HEK293 (cell line): ENCODE measurements around the gene TMEM121.

Experiments used
- INSM2 ChIP-seq: fragments of 450-650 bp; formaldehyde crosslinking; IDR thresholded peaks from 2 replicates; pipeline ENCODE4 v1.5.1; 2016; ENCODE audit warnings: missing biosample characterization, missing genetic modification characterization
- KLF1 ChIP-seq: fragments of 450-650 bp; formaldehyde crosslinking; IDR thresholded peaks from 2 replicates; pipeline ENCODE4 v1.5.1; 2016; ENCODE audit warnings: missing biosample characterization, missing genetic modification characterization
- KLF8 ChIP-seq: fragments of 450-650 bp; formaldehyde crosslinking; IDR thresholded peaks from 2 replicates; pipeline ENCODE4 v1.5.1; 2016; ENCODE audit warnings: missing biosample characterization, missing genetic modification characterization
- KLF9 ChIP-seq: fragments of 450-650 bp; formaldehyde crosslinking; IDR thresholded peaks from 2 replicates; pipeline ENCODE4 v1.5.1; 2016; ENCODE audit warnings: missing biosample characterization, missing genetic modification characterization, low read depth
- MYNN ChIP-seq: fragments of 450-650 bp; formaldehyde crosslinking; IDR thresholded peaks from 2 replicates; pipeline ENCODE4 v1.5.1; 2016; ENCODE audit warnings: missing biosample characterization, missing genetic modification characterization, borderline replicate concordance
- REST ChIP-seq: fragments of 450-650 bp; formaldehyde crosslinking; IDR thresholded peaks from 2 replicates; pipeline ENCODE4 v1.5.1; 2016; ENCODE audit warnings: missing biosample characterization, missing genetic modification characterization
- SALL2 ChIP-seq: fragments of 450-650 bp; formaldehyde crosslinking; IDR thresholded peaks from 2 replicates; pipeline ENCODE4 v1.5.0; 2017; ENCODE audit warnings: missing biosample characterization, mild to moderate bottlenecking, missing genetic modification characterization, borderline replicate concordance
- TRIM28 ChIP-seq: IDR thresholded peaks from 2 replicates; pipeline ENCODE4 v1.6.1; 2011; ENCODE audit warnings: low read length, control low read depth, borderline replicate concordance
- ZBTB48 ChIP-seq: fragments of 450-650 bp; formaldehyde crosslinking; IDR thresholded peaks from 2 replicates; pipeline ENCODE4 v1.5.1; 2016; ENCODE audit warnings: missing biosample characterization, missing genetic modification characterization
- ZFHX2 ChIP-seq: fragments of 450-650 bp; formaldehyde crosslinking; conservative IDR thresholded peaks from 2 replicates; pipeline ENCODE4 v1.5.1; 2016; ENCODE audit warnings: missing biosample characterization, missing genetic modification characterization
- ZFP3 ChIP-seq: fragments of 450-650 bp; formaldehyde crosslinking; IDR thresholded peaks from 2 replicates; pipeline ENCODE4 v1.5.1; 2016; ENCODE audit warnings: low read depth, missing biosample characterization, missing genetic modification characterization
- ZFP41 ChIP-seq: fragments of 450-650 bp; formaldehyde crosslinking; IDR thresholded peaks from 2 replicates; pipeline ENCODE4 v1.5.1; 2016; ENCODE audit warnings: missing biosample characterization, missing genetic modification characterization, borderline replicate concordance
- ZNF114 ChIP-seq: fragments of 450-650 bp; formaldehyde crosslinking; IDR thresholded peaks from 2 replicates; pipeline ENCODE4 v1.5.0; 2017; ENCODE audit warnings: missing biosample characterization, missing genetic modification characterization
- ZNF239 ChIP-seq: fragments of 450-650 bp; formaldehyde crosslinking; IDR thresholded peaks from 2 replicates; pipeline ENCODE4 v1.5.1; 2016; ENCODE audit warnings: missing biosample characterization, missing genetic modification characterization
- ZNF404 ChIP-seq: fragments of 450-650 bp; formaldehyde crosslinking; IDR thresholded peaks from 2 replicates; pipeline ENCODE4 v1.5.1; 2017; ENCODE audit warnings: missing biosample characterization, missing genetic modification characterization
- ZNF416 ChIP-seq: fragments of 450-650 bp; formaldehyde crosslinking; IDR thresholded peaks from 2 replicates; pipeline ENCODE4 v1.5.1; 2016; ENCODE audit warnings: missing biosample characterization, missing genetic modification characterization
- ZNF449 ChIP-seq: fragments of 450-650 bp; formaldehyde crosslinking; IDR thresholded peaks from 2 replicates; pipeline ENCODE4 v1.5.1; 2017; ENCODE audit warnings: missing biosample characterization, mild to moderate bottlenecking, missing genetic modification characterization, moderate library complexity
- ZNF501 ChIP-seq: fragments of 450-650 bp; formaldehyde crosslinking; IDR thresholded peaks from 2 replicates; pipeline ENCODE4 v1.5.1; 2016; ENCODE audit warnings: missing biosample characterization, missing genetic modification characterization
- ZNF561 ChIP-seq: fragments of 450-650 bp; IDR thresholded peaks from 2 replicates; pipeline ENCODE4 v1.5.1; 2018; ENCODE audit warnings: missing biosample characterization, missing genetic modification characterization, borderline replicate concordance
- ZNF585B ChIP-seq: fragments of 450-650 bp; formaldehyde crosslinking; IDR thresholded peaks from 2 replicates; pipeline ENCODE4 v1.5.1; 2016; ENCODE audit warnings: missing biosample characterization, missing genetic modification characterization
- ZNF621 ChIP-seq: fragments of 450-650 bp; formaldehyde crosslinking; IDR thresholded peaks from 2 replicates; pipeline ENCODE4 v1.5.1; 2017; ENCODE audit warnings: missing biosample characterization, missing genetic modification characterization
- ZNF629 ChIP-seq: fragments of 450-650 bp; formaldehyde crosslinking; IDR thresholded peaks from 2 replicates; pipeline ENCODE4 v1.5.1; 2017; ENCODE audit warnings: missing biosample characterization, missing genetic modification characterization
- ZNF664 ChIP-seq: fragments of 450-650 bp; formaldehyde crosslinking; IDR thresholded peaks from 2 replicates; pipeline ENCODE4 v1.5.1; 2016; ENCODE audit warnings: missing biosample characterization, missing genetic modification characterization
- ZNF701 ChIP-seq: fragments of 450-650 bp; formaldehyde crosslinking; IDR thresholded peaks from 2 replicates; pipeline ENCODE4 v1.5.1; 2016; ENCODE audit warnings: missing biosample characterization, missing genetic modification characterization
- ZNF704 ChIP-seq: fragments of 450-650 bp; formaldehyde crosslinking; IDR thresholded peaks from 2 replicates; pipeline ENCODE4 v1.5.1; 2016; ENCODE audit warnings: missing biosample characterization, missing genetic modification characterization
- ZSCAN18 ChIP-seq: fragments of 450-650 bp; formaldehyde crosslinking; IDR thresholded peaks from 2 replicates; pipeline ENCODE4 v1.5.1; 2016; ENCODE audit warnings: missing biosample characterization, missing genetic modification characterization
- ZSCAN30 ChIP-seq: fragments of 450-650 bp; IDR thresholded peaks from 2 replicates; pipeline ENCODE4 v1.5.1; 2018; ENCODE audit warnings: missing biosample characterization, mild to moderate bottlenecking, missing genetic modification characterization, moderate library complexity
- ZSCAN4 ChIP-seq: fragments of 450-650 bp; formaldehyde crosslinking; IDR thresholded peaks from 2 replicates; pipeline ENCODE4 v1.5.1; 2017; ENCODE audit warnings: missing biosample characterization, missing genetic modification characterization

Gene TMEM121

GRCh38 chr14:105562713-105563346 is 36.4 kb downstream of the TMEM121 start (continued):
- TF ChIP-seq ZNF621 (tag by site-specific recombination) = peak; percentile 76; the same call in 1 of the 2 replicates
- no peak for TF ChIP-seq ZNF629
- TF ChIP-seq ZSCAN30 = no peak
- 0 out of 2 replicates have a peak, but pooled peaks have one; percentile 10 for TF ChIP-seq ZNF239 (tag by site-specific recombination)
- TF ChIP-seq REST (tag by site-specific recombination) = no peak
- TF ChIP-seq ZSCAN4 (tag by site-specific recombination) = peak; percentile 24; the same call in 1 of the 2 replicates
- TF ChIP-seq KLF9 (tag by site-specific recombination) = peak; percentile 97
- no peak for TF ChIP-seq ZNF404 (tag by site-specific recombination)
- TF ChIP-seq ZNF501 (tag by site-specific recombination) = no peak
- no peak for TF ChIP-seq ZNF704
- no peak for TF ChIP-seq ZNF114 (tag by site-specific recombination)
- 0 out of 2 replicates have a peak, but pooled peaks have one; percentile 8 for TF ChIP-seq MYNN
- TF ChIP-seq ZBTB48 (tag by site-specific recombination) = no peak
- TF ChIP-seq ZSCAN18 (tag by site-specific recombination) = peak; percentile 11; the same call in 1 of the 2 replicates
- peak; percentile 100 for TF ChIP-seq ZFHX2 (tag by site-specific recombination)
- TF ChIP-seq ZFP41 (tag by site-specific recombination) = no peak
- no peak for TF ChIP-seq ZNF449
- TF ChIP-seq ZNF416 (tag by site-specific recombination) = no peak
- no peak for TF ChIP-seq TRIM28
- TF ChIP-seq ZFP3 (tag by site-specific recombination) = no peak
- peak; percentile 94 for TF ChIP-seq KLF1
- no peak for TF ChIP-seq ZNF561
- TF ChIP-seq INSM2 = no peak; the same call in 1 of the 2 replicates
- peak; percentile 60; the same call in 1 of the 2 replicates for TF ChIP-seq SALL2 (tag by site-specific recombination)
- peak; percentile 98 for TF ChIP-seq KLF8 (tag by site-specific recombination)
- no peak for TF ChIP-seq ZNF664 (tag by site-specific recombination)
- 0 out of 2 replicates have a peak, but pooled peaks have one; percentile 32 for TF ChIP-seq ZNF701 (tag by site-specific recombination)
- TF ChIP-seq ZNF585B = no peak
